Measurements from ENCODE around the gene SAMD15. TPM values are rescaled to one million over a fixed set of nuclear protein-coding genes. Genes with fewer than 3 reads are reported as not detected.
"Not testable (repeated sequence)": the region's sequence is repeated elsewhere in the genome, so short reads cannot be mapped to it uniquely, and the experiment has no call there.

The SAMD15 gene
- total and polyA plus RNA-seq, 8 donors: 1.7 to 5.7 (median 4.3) TPM

GRCh38 chr14:77409131-77409533 lies 32.0 kb downstream of the SAMD15 start:
- no peak for ATAC-seq
- Histone ChIP-seq H3K36me3 (no peaks in the 10 kb centered on the region), H3K27me3 (no peaks in the 10 kb centered on the region), H3K4me3 (no peak overlapping the region), H3K27ac (no peak overlapping the region), H3K9me3 (no peaks in the 10 kb centered on the region), H3K4me1 (peaks cover 0 to 27% of the 10 kb centered on the region in 2 donors)
- intact Hi-C loops (cut with DNase I): no loop called here
- TF ChIP-seq CTCF (IDR thresholded peaks at IDR 0.05): no peak
- no peak for DNase-seq

- intact Hi-C loops (cut with DNase I); H3K27me3 ChIP-seq; H3K27ac ChIP-seq; ATAC-seq; H3K4me3 ChIP-seq; H3K4me1 ChIP-seq; H3K36me3 ChIP-seq; DNase-seq: not testable (repeated sequence)
- peaks cover 0 to 22% of the 10 kb centered on the region in 2 donors for H3K9me3 ChIP-seq
Measured at GRCh38 chr14:77415403-77416030, 38.3 kb downstream of the SAMD15 start.

- H3K36me3 ChIP-seq; intact Hi-C loops (cut with DNase I); DNase-seq; ATAC-seq; H3K27ac ChIP-seq; H3K4me1 ChIP-seq; H3K27me3 ChIP-seq; H3K4me3 ChIP-seq: not testable (repeated sequence)
- H3K9me3 ChIP-seq: peaks cover 0 to 24% of the 10 kb centered on the region in 2 donors
Measured at GRCh38 chr14:77416098-77416497, 38.9 kb downstream of the SAMD15 start.

- no peaks in the 10 kb centered on the region for H3K4me1 ChIP-seq
- H3K36me3 ChIP-seq: peaks cover 0 to 12% of the 10 kb centered on the region in 2 donors
- no peak overlapping the region for H3K27ac ChIP-seq
- intact Hi-C loops (cut with DNase I): no loop called here
- H3K9me3 ChIP-seq: peaks cover 0 to 24% of the 10 kb centered on the region in 2 donors
- no peak for DNase-seq
- no peaks in the 10 kb centered on the region for H3K27me3 ChIP-seq
- no peak for ATAC-seq
- no peak overlapping the region for H3K4me3 ChIP-seq
- TF ChIP-seq CTCF (IDR thresholded peaks at IDR 0.05): no peak
Measured at GRCh38 chr14:77416836-77417235, 39.7 kb downstream of the SAMD15 start.

- H3K9me3 ChIP-seq: peaks cover 0 to 24% of the 10 kb centered on the region in 2 donors
Measured at GRCh38 chr14:77421201-77421600, 44.0 kb downstream of the SAMD15 start.

GRCh38 chr14:77423423-77423822 lies 46.2 kb downstream of the SAMD15 start, which contains the start of gene NOXRED1:
TSS of gene NOXRED1 (minus strand) at chr14:77423523. CDS start at chr14:77422889, 634 bp downstream.
- H3K36me3 ChIP-seq: peaks cover 6 to 77% of the 10 kb centered on the region in 2 donors

More at GRCh38 chr14:77421201-77421600, 44.0 kb downstream of the SAMD15 start:
- no peak overlapping the region for H3K4me3 ChIP-seq
- H3K27me3 ChIP-seq: no peaks in the 10 kb centered on the region
- intact Hi-C loops (cut with DNase I): no loop called here
- DNase-seq (no peak), ATAC-seq (no peak)
- no peaks in the 10 kb centered on the region for H3K4me1 ChIP-seq
- peaks cover 0 to 55% of the 10 kb centered on the region in 2 donors for H3K36me3 ChIP-seq
- TF ChIP-seq CTCF (IDR thresholded peaks at IDR 0.05): no peak
- H3K27ac ChIP-seq: no peak overlapping the region

More at GRCh38 chr14:77423423-77423822, 46.2 kb downstream of the SAMD15 start, which contains the start of gene NOXRED1:
- TF ChIP-seq CTCF (IDR thresholded peaks at IDR 0.05): no peak
- DNase-seq: no peak
- intact Hi-C loops (cut with DNase I): no loop called here
- Histone ChIP-seq H3K4me3 (no peak within 1 kb of the TSS), H3K4me1 (no peaks in the 10 kb centered on the region), H3K27ac (no peak within 1 kb of the TSS), H3K9me3 (peaks cover 0 to 21% of the 10 kb centered on the region in 2 donors), H3K27me3 (no peaks in the 10 kb centered on the region)
- no peak for ATAC-seq
